ENCODE results near the gene ZDHHC6. TPM values are rescaled to one million over a fixed set of nuclear protein-coding genes. Genes with fewer than 3 reads are reported as not detected.
A peak's percentile ranks its signal among the peaks of the same experiment; 100 is the strongest.

ZDHHC6 gene
- polyA plus RNA-seq, 2 of the 4 experiments (the other 2 are of a cell fraction) = 37.2 to 57.0 TPM

DNA sequence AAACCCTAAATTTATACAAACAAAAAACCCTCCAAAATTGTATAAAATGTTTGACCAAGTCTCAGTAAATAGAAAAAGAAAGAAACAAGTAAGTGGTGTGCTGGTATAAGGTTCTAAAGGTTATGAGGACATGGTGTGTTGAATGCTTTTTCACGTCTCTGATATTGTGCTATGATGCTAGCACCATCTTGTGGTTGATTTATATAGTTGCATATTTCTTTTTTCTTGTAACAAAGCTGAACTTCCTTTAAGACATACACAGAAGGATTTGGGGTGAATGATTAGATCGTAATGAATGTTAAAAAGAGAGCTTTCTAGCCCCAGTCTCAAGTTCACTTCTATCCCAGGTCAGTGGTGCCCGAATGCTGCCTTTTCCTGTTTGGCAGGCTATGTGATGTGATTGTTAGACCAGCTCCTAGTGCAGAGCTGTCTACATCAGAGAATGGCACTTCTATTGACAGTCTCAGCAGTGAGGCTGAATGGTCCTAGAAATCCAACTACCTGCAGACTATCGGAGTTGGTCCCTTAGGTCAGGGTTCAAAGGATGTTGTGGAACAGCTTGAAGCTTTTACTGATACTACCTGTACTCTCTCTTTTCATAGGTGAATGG, 25.3 kb upstream of the ZDHHC6 start:
- DNase-seq (ENCODE audit: low read depth in 1 of 2, low spot score in 1 of 2) (peak; percentile 55 to 71), ATAC-seq (peak; percentile 79 to 85), FAIRE-seq (peak; percentile 72)
- ChIA-PET POLR2A (no interaction called here), CTCF (interaction anchor here (0.6 to 7.1 kb wide), 48 partner anchors 10 to 1178 kb away, joined by 3 to 69 read pairs (median 4); partner anchors contain the start of gene GPAM)
- 7% methylated on average over 4 of the region's 4 CpGs for WGBS (ENCODE audit: missing lambda C conversion rate)
- no peak overlapping the region for H3K4me3 ChIP-seq
- TF ChIP-seq, protein P1, sequence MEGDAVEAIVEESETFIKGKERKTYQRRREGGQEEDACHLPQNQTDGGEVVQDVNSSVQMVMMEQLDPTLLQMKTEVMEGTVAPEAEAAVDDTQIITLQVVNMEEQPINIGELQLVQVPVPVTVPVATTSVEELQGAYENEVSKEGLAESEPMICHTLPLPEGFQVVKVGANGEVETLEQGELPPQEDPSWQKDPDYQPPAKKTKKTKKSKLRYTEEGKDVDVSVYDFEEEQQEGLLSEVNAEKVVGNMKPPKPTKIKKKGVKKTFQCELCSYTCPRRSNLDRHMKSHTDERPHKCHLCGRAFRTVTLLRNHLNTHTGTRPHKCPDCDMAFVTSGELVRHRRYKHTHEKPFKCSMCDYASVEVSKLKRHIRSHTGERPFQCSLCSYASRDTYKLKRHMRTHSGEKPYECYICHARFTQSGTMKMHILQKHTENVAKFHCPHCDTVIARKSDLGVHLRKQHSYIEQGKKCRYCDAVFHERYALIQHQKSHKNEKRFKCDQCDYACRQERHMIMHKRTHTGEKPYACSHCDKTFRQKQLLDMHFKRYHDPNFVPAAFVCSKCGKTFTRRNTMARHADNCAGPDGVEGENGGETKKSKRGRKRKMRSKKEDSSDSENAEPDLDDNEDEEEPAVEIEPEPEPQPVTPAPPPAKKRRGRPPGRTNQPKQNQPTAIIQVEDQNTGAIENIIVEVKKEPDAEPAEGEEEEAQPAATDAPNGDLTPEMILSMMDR (IDR thresholded peaks at IDR 0.05) = peak; percentile 89
- TF ChIP-seq GATA3 (IDR thresholded peaks at IDR 0.05; ENCODE audit: borderline replicate concordance) (no peak), RAD21 (conservative IDR thresholded peaks at IDR 0.05 in 1 of 2, IDR thresholded peaks at IDR 0.05 in 1 of 2) (peak; percentile 74), RFX5 (IDR thresholded peaks at IDR 0.05) (no peak), SMC3 (IDR thresholded peaks at IDR 0.05) (peak; percentile 61)
- H3K27ac ChIP-seq = peak overlapping the region in 1 of 2 experiments; percentile 42; a peak in 2 of 6 replicates
- H3K4me1 ChIP-seq = peaks cover 14% of the 10 kb centered on the region; the same call in 2 of the 3 replicates
- H3K9me3 ChIP-seq = no peaks in the 10 kb centered on the region
- H3K4me2 ChIP-seq = 0 out of 3 replicates have a peak overlapping the region, but pooled peaks have one; percentile 28

DNA sequence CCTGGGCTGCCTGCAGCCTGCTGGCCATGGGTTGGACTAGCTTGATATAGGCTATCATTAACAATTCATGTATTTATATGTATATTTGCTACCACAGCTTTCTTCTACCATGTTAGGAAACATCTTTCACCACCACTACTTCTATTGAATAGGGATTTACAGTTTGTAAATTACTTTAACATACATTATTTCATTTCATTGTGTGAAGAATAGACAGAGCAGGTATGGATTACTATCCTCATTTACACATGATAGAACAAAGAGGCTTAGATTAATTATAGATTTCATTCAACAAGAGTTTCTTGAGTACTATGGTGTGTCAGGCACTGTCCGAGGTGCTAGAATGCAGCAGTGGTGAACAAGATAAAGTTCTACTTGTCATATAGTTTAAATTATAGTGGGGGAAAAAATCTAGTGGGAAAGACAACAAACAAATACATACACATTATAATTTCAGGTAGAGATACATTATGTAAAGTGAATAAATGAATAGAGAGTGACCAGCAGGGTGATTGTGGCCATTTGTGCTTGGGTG, 20.9 kb upstream of the ZDHHC6 start:
- no peak for DNase-seq (ENCODE audit: low read depth in 1 of 2, low spot score in 1 of 2)
- TF ChIP-seq FOXS1 (CRISPR knock-in tag; IDR thresholded peaks at IDR 0.05) (no peak), NR3C1 (IDR thresholded peaks at IDR 0.05) (no peak), SREBF2 (IDR thresholded peaks at IDR 0.05) (no peak), RFX5 (IDR thresholded peaks at IDR 0.05) (no peak), JUNB (IDR thresholded peaks at IDR 0.05) (no peak), HOXA7 (CRISPR knock-in tag; IDR thresholded peaks at IDR 0.05) (no peak), FOSL2 (IDR thresholded peaks at IDR 0.05) (no peak), FOSL2 (CRISPR knock-in tag; IDR thresholded peaks at IDR 0.05) (no peak)
- TF ChIP-seq, protein P2, sequence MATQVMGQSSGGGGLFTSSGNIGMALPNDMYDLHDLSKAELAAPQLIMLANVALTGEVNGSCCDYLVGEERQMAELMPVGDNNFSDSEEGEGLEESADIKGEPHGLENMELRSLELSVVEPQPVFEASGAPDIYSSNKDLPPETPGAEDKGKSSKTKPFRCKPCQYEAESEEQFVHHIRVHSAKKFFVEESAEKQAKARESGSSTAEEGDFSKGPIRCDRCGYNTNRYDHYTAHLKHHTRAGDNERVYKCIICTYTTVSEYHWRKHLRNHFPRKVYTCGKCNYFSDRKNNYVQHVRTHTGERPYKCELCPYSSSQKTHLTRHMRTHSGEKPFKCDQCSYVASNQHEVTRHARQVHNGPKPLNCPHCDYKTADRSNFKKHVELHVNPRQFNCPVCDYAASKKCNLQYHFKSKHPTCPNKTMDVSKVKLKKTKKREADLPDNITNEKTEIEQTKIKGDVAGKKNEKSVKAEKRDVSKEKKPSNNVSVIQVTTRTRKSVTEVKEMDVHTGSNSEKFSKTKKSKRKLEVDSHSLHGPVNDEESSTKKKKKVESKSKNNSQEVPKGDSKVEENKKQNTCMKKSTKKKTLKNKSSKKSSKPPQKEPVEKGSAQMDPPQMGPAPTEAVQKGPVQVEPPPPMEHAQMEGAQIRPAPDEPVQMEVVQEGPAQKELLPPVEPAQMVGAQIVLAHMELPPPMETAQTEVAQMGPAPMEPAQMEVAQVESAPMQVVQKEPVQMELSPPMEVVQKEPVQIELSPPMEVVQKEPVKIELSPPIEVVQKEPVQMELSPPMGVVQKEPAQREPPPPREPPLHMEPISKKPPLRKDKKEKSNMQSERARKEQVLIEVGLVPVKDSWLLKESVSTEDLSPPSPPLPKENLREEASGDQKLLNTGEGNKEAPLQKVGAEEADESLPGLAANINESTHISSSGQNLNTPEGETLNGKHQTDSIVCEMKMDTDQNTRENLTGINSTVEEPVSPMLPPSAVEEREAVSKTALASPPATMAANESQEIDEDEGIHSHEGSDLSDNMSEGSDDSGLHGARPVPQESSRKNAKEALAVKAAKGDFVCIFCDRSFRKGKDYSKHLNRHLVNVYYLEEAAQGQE (IDR thresholded peaks at IDR 0.05) = peak; percentile 77
- WGBS (ENCODE audit: missing lambda C conversion rate) = 80% methylated on average over 1 of the region's 1 CpG
- Histone ChIP-seq H3K4me3 (no peak overlapping the region), H3K4me2 (no peak overlapping the region), H3K9me3 (peaks cover 7% of the 10 kb centered on the region; the same call in 1 of the 3 replicates), H3K27ac (no peak overlapping the region), H3K4me1 (peaks cover 3% of the 10 kb centered on the region; the same call in 1 of the 3 replicates)
- CTCF ChIA-PET = interaction anchor here (1.4 kb wide), 1 partner anchor 9 kb away, joined by 3 read pairs; no protein-coding TSS in a partner anchor
- POLR2A ChIA-PET = no interaction called here
- no peak for ATAC-seq
- FAIRE-seq = no peak

DNA sequence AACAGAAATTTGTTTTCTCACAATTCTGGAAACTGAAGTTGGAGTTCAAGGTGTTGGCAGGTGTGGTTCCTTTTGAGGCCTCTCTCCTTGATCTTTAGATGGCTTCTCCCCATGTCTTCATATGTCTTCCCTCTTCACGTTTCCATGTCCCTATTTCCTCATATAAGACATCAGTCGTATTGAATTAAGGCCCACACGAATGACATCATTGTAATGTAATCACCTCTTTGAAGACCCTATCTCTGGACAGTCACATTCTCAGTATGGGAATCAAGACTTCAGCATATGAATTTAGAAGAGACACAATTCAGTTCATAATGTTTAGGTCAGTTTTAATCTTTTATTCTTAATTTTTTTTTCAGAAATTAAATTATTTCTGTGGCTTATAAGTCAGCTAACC, 20.1 kb upstream of the ZDHHC6 start:
- no peak for TF ChIP-seq FOSB (CRISPR knock-in tag; IDR thresholded peaks at IDR 0.05)
- TF ChIP-seq CHD2 (IDR thresholded peaks at IDR 0.05; ENCODE audit: low read length, partially characterized antibody) = no peak
- no peak for TF ChIP-seq POLR2AphosphoS2 (conservative IDR thresholded peaks at IDR 0.05; ENCODE audit: low read length)
- ChIA-PET CTCF (no interaction called here), POLR2A (no interaction called here)
- Histone ChIP-seq H3K4me2 (no peak overlapping the region), H3K4me3 (no peak overlapping the region), H3K9me3 (peaks cover 7% of the 10 kb centered on the region; the same call in 1 of the 3 replicates), H3K27ac (no peak overlapping the region), H3K4me1 (no peaks in the 10 kb centered on the region)
- DNase-seq (ENCODE audit: low read depth in 1 of 2, low spot score in 1 of 2) (no peak), FAIRE-seq (no peak), ATAC-seq (no peak)
- WGBS (ENCODE audit: missing lambda C conversion rate) = 73% methylated on average over 3 of the region's 3 CpGs
